ENCODE data around the gene MASP1. TPM values are rescaled to one million over a fixed set of nuclear protein-coding genes. Genes with fewer than 3 reads are reported as not detected.

The MASP1 gene
- total and polyA plus RNA-seq, 2 experiments from 2014 or later = 1.6 to 3.0 TPM

- Mint-ChIP-seq H3K4me3 (no peak overlapping the region), H3K36me3 (ENCODE audit: low read depth) (no peaks in the 10 kb centered on the region), H3K4me1 (no peaks in the 10 kb centered on the region; the same call in 1 of the 3 replicates), H3K9me3 (no peaks in the 10 kb centered on the region; the same call in 2 of the 3 replicates), H3K27ac (no peak overlapping the region), H3K27me3 (ENCODE audit: insufficient read depth, low read depth, poor library complexity) (no peaks in the 10 kb centered on the region)
- no peaks in the 10 kb centered on the region; the same call in 1 of the 2 replicates for H3K4me1 ChIP-seq (ENCODE audit: insufficient read depth)
- no peak overlapping the region for H3K27ac ChIP-seq (ENCODE audit: low read depth)
- H2AFZ ChIP-seq = no peak overlapping the region
- H4K20me1 ChIP-seq (replicated peaks; ENCODE audit: insufficient read depth) = no peaks in the 10 kb centered on the region
- no peaks in the 10 kb centered on the region; the same call in 1 of the 2 replicates for H3K36me3 ChIP-seq (ENCODE audit: insufficient read depth)
- no peak overlapping the region for H3K4me3 ChIP-seq
- DNase-seq (ENCODE audit: low spot score) = no peak
- H3F3A ChIP-seq (replicated peaks; ENCODE audit: low read depth) = no peaks in the 10 kb centered on the region
- TF ChIP-seq EZH2 (IDR thresholded peaks at IDR 0.05; ENCODE audit: low read depth, unreplicated experiment) (no peak), ETS1 (IDR thresholded peaks at IDR 0.05) (no peak), STAT1 (IDR thresholded peaks at IDR 0.05; ENCODE audit: unreplicated experiment) (no peak), POLR2AphosphoS5 (IDR thresholded peaks at IDR 0.05; ENCODE audit: low read depth) (no peak), REST (IDR thresholded peaks at IDR 0.05; ENCODE audit: unreplicated experiment) (no peak), ZNF462 (CRISPR knock-in tag; IDR thresholded peaks at IDR 0.05) (no peak), ZNF331 (CRISPR knock-in tag; IDR thresholded peaks at IDR 0.05; ENCODE audit: low read depth) (no peak), ZNF114 (CRISPR knock-in tag; IDR thresholded peaks at IDR 0.05) (no peak), NANOG (IDR thresholded peaks at IDR 0.05; ENCODE audit: borderline replicate concordance) (no peak), EZH2phosphoT487 (IDR thresholded peaks at IDR 0.05; ENCODE audit: unreplicated experiment) (no peak), CTCF (conservative IDR thresholded peaks at IDR 0.05; ENCODE audit: low read depth in 2 of 2) (no peak), CREB1 (CRISPR knock-in tag; IDR thresholded peaks at IDR 0.05; ENCODE audit: low read depth) (no peak), JUNB (IDR thresholded peaks at IDR 0.05; ENCODE audit: unreplicated experiment) (no peak)
- H3K79me2 ChIP-seq (replicated peaks; ENCODE audit: insufficient read depth) = no peaks in the 10 kb centered on the region
- no peaks in the 10 kb centered on the region for H3K27me3 ChIP-seq (ENCODE audit: insufficient read depth)
- ATAC-seq = no peak
- no peak overlapping the region for H3K4me2 ChIP-seq
- peaks cover 36% of the 10 kb centered on the region for H3K9me2 ChIP-seq (ENCODE audit: insufficient read depth)
These were observed 98.4 kb downstream of the MASP1 start for GRCh38 chr3:187193181-187193580.
